Measurements from ENCODE around the gene POLL.

Gene POLL

GRCh38 chr10:101612086-101612485, 24.0 kb upstream of the POLL start:
- peak; percentile 9; the same call in 2 of the 3 replicates for ATAC-seq
- TF ChIP-seq CREB5 (CRISPR knock-in tag; IDR thresholded peaks at IDR 0.05; ENCODE audit: low read depth), result no peak
- TF ChIP-seq ISL1 (CRISPR knock-in tag; IDR thresholded peaks at IDR 0.05), result no peak
- no peak for TF ChIP-seq ARNTL (CRISPR knock-in tag; IDR thresholded peaks at IDR 0.05; ENCODE audit: borderline replicate concordance, low read depth)
- no peak for TF ChIP-seq ZNF8 (CRISPR knock-in tag; IDR thresholded peaks at IDR 0.05)
- TF ChIP-seq OSR1 (CRISPR knock-in tag; IDR thresholded peaks at IDR 0.05), result no peak
- TF ChIP-seq TOX (CRISPR knock-in tag; IDR thresholded peaks at IDR 0.05; ENCODE audit: borderline replicate concordance), result no peak
- TF ChIP-seq, protein P1, sequence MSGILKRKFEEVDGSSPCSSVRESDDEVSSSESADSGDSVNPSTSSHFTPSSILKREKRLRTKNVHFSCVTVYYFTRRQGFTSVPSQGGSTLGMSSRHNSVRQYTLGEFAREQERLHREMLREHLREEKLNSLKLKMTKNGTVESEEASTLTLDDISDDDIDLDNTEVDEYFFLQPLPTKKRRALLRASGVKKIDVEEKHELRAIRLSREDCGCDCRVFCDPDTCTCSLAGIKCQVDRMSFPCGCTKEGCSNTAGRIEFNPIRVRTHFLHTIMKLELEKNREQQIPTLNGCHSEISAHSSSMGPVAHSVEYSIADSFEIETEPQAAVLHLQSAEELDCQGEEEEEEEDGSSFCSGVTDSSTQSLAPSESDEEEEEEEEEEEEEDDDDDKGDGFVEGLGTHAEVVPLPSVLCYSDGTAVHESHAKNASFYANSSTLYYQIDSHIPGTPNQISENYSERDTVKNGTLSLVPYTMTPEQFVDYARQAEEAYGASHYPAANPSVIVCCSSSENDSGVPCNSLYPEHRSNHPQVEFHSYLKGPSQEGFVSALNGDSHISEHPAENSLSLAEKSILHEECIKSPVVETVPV (CRISPR knock-in tag; IDR thresholded peaks at IDR 0.05), result no peak
- TF ChIP-seq PATZ1 (CRISPR knock-in tag; IDR thresholded peaks at IDR 0.05; ENCODE audit: borderline replicate concordance), result no peak
- no peak for TF ChIP-seq BACH2 (CRISPR knock-in tag; IDR thresholded peaks at IDR 0.05; ENCODE audit: borderline replicate concordance)
- TF ChIP-seq, protein P2, sequence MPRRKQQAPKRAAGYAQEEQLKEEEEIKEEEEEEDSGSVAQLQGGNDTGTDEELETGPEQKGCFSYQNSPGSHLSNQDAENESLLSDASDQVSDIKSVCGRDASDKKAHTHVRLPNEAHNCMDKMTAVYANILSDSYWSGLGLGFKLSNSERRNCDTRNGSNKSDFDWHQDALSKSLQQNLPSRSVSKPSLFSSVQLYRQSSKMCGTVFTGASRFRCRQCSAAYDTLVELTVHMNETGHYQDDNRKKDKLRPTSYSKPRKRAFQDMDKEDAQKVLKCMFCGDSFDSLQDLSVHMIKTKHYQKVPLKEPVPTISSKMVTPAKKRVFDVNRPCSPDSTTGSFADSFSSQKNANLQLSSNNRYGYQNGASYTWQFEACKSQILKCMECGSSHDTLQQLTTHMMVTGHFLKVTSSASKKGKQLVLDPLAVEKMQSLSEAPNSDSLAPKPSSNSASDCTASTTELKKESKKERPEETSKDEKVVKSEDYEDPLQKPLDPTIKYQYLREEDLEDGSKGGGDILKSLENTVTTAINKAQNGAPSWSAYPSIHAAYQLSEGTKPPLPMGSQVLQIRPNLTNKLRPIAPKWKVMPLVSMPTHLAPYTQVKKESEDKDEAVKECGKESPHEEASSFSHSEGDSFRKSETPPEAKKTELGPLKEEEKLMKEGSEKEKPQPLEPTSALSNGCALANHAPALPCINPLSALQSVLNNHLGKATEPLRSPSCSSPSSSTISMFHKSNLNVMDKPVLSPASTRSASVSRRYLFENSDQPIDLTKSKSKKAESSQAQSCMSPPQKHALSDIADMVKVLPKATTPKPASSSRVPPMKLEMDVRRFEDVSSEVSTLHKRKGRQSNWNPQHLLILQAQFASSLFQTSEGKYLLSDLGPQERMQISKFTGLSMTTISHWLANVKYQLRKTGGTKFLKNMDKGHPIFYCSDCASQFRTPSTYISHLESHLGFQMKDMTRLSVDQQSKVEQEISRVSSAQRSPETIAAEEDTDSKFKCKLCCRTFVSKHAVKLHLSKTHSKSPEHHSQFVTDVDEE (CRISPR knock-in tag; IDR thresholded peaks at IDR 0.05), result no peak
- TF ChIP-seq ZNF565 (CRISPR knock-in tag; conservative IDR thresholded peaks at IDR 0.05; ENCODE audit: low read depth), result no peak
- TF ChIP-seq CSDC2 (CRISPR knock-in tag; IDR thresholded peaks at IDR 0.05), result no peak

- TF ChIP-seq PATZ1 (CRISPR knock-in tag; IDR thresholded peaks at IDR 0.05; ENCODE audit: borderline replicate concordance) (no peak), TCF4 (CRISPR knock-in tag; IDR thresholded peaks at IDR 0.05; ENCODE audit: borderline replicate concordance) (no peak), TOX (CRISPR knock-in tag; IDR thresholded peaks at IDR 0.05; ENCODE audit: borderline replicate concordance) (no peak), ZFP30 (CRISPR knock-in tag; IDR thresholded peaks at IDR 0.05) (no peak), ZFP3 (CRISPR knock-in tag; IDR thresholded peaks at IDR 0.05) (no peak), ZNF8 (CRISPR knock-in tag; IDR thresholded peaks at IDR 0.05) (no peak)
- TF ChIP-seq, protein P2 (CRISPR knock-in tag; IDR thresholded peaks at IDR 0.05), result no peak
Measured at GRCh38 chr10:101611096-101611905, 23.2 kb upstream of the POLL start.

More at GRCh38 chr10:101611096-101611905, 23.2 kb upstream of the POLL start:
- ATAC-seq, result peak; percentile 43

Data from SK-N-SH treated with all-trans-retinoic acid at 6 μM for 48 hours (cell line).